WTC11 (cell line): ENCODE measurements around the gene NEXMIF. TPM values are rescaled to one million over a fixed set of nuclear protein-coding genes. Genes with fewer than 3 reads are reported as not detected.

ENCODE experiments used
- ATAC-seq: fragments of 200-7000 bp; cut with Tn5 transposase; 2 replicates; pipeline ENCODE4 v1.10.0; 2021; ENCODE audit warnings: mild to moderate bottlenecking, moderate library complexity
- CTCF ChIA-PET: fragments of 300-600 bp; sonication (Branson Sonifier 250); formaldehyde crosslinking; loops from one replicate; lab custom pipeline; 2021; ENCODE audit warnings: antibody characterized with exemption; lab: Charles Lee
- POLR2A ChIA-PET: fragments of 350-600 bp; sonication (Branson Sonifier 250); formaldehyde crosslinking; loops from one replicate; lab custom pipeline; 2021; ENCODE audit warnings: antibody characterized with exemption; lab: Charles Lee
- DNase-seq: peaks from one replicate; pipeline ENCODE4 v3.0.0; 2021; ENCODE audit warnings: low spot score
- H3K27ac Mint-ChIP-seq: 2 replicates; pipeline ENCODE4 v1.8.0; 2021; ENCODE audit warnings: mixed read lengths
- H3K27me3 Mint-ChIP-seq: 2 replicates; pipeline ENCODE4 v1.8.0; 2021; ENCODE audit warnings: low read depth, mild to moderate bottlenecking, moderate library complexity, mixed read lengths
- H3K36me3 Mint-ChIP-seq: 2 replicates; pipeline ENCODE4 v1.8.0; 2021; ENCODE audit warnings: mixed read lengths
- H3K4me1 Mint-ChIP-seq: 2 replicates; pipeline ENCODE4 v1.8.0; 2022; ENCODE audit warnings: mixed read lengths
- H3K4me3 Mint-ChIP-seq: 2 replicates; pipeline ENCODE4 v1.8.0; 2021; ENCODE audit warnings: mild to moderate bottlenecking, moderate library complexity, mixed read lengths
- H3K9me3 Mint-ChIP-seq: 2 replicates; pipeline ENCODE4 v1.8.0; 2021; ENCODE audit warnings: mixed read lengths
- ARID4B ChIP-seq: sonication (generic); formaldehyde crosslinking; IDR thresholded peaks from 2 replicates; pipeline ENCODE4 v1.8.0; 2023; ENCODE audit warnings: missing genetic modification reagents, mild to moderate bottlenecking, borderline replicate concordance
- CBFB ChIP-seq: sonication (generic); formaldehyde crosslinking; IDR thresholded peaks from 2 replicates; pipeline ENCODE4 v1.8.1; 2022; ENCODE audit warnings: mild to moderate bottlenecking, low read depth, missing genetic modification reagents
- CDX4 ChIP-seq: fragments of 250-450 bp; sonication (Bioruptor Pico); IDR thresholded peaks from 2 replicates; pipeline ENCODE4 v1.9.0; 2021; ENCODE audit warnings: moderate library complexity, mild to moderate bottlenecking, inconsistent platforms, borderline replicate concordance
- CREM ChIP-seq: sonication (generic); formaldehyde crosslinking; IDR thresholded peaks from 2 replicates; pipeline ENCODE4 v1.8.1; 2022; ENCODE audit warnings: mild to moderate bottlenecking, missing genetic modification reagents, moderate library complexity
- ETV6 ChIP-seq: sonication (generic); formaldehyde crosslinking; IDR thresholded peaks from 2 replicates; pipeline ENCODE4 v1.8.1; 2022; ENCODE audit warnings: mild to moderate bottlenecking, missing genetic modification reagents
- FOXP1 ChIP-seq: sonication (generic); formaldehyde crosslinking; IDR thresholded peaks from 2 replicates; pipeline ENCODE4 v1.8.0; 2022; ENCODE audit warnings: missing genetic modification reagents, mild to moderate bottlenecking, moderate library complexity, borderline replicate concordance
- HMGA2 ChIP-seq: fragments of 250-450 bp; sonication (Bioruptor Pico); IDR thresholded peaks from 2 replicates; pipeline ENCODE4 v1.4.0; 2021; ENCODE audit warnings: mild to moderate bottlenecking, moderate library complexity
- JUN ChIP-seq: sonication (generic); formaldehyde crosslinking; IDR thresholded peaks from 2 replicates; pipeline ENCODE4 v1.8.0; 2023; ENCODE audit warnings: mild to moderate bottlenecking, missing genetic modification reagents
- NFATC4 ChIP-seq: fragments of 250-450 bp; sonication (Bioruptor Pico); IDR thresholded peaks from 2 replicates; pipeline ENCODE4 v1.9.0; 2021; ENCODE audit warnings: mild to moderate bottlenecking
- NFE2L1 ChIP-seq: sonication (generic); formaldehyde crosslinking; IDR thresholded peaks from 2 replicates; pipeline ENCODE4 v1.8.1; 2023; ENCODE audit warnings: missing genetic modification reagents
- PRRX2 ChIP-seq: fragments of 250-450 bp; sonication (Bioruptor Pico); IDR thresholded peaks from 2 replicates; pipeline ENCODE4 v1.8.0; 2021; ENCODE audit warnings: mild to moderate bottlenecking
- RORB ChIP-seq: fragments of 250-450 bp; sonication (Bioruptor Pico); IDR thresholded peaks from 2 replicates; pipeline ENCODE4 v1.9.0; 2021; ENCODE audit warnings: mild to moderate bottlenecking
- SMAD3 ChIP-seq: sonication (generic); formaldehyde crosslinking; IDR thresholded peaks from 2 replicates; pipeline ENCODE4 v1.8.0; 2022; ENCODE audit warnings: missing genetic modification reagents, mild to moderate bottlenecking, borderline replicate concordance
- SOX15 ChIP-seq: fragments of 250-450 bp; sonication (Bioruptor Pico); IDR thresholded peaks from 2 replicates; pipeline ENCODE4 v1.9.0; 2021; ENCODE audit warnings: mild to moderate bottlenecking
- STAT6 ChIP-seq: sonication (generic); formaldehyde crosslinking; conservative IDR thresholded peaks from 2 replicates; pipeline ENCODE4 v1.8.1; 2023; ENCODE audit warnings: mild to moderate bottlenecking, low read depth, missing genetic modification reagents, moderate library complexity
- TEAD4 ChIP-seq: sonication (generic); formaldehyde crosslinking; IDR thresholded peaks from 2 replicates; pipeline ENCODE4 v1.8.0; 2022; ENCODE audit warnings: mild to moderate bottlenecking, missing genetic modification reagents
- ZNF138 ChIP-seq: sonication (generic); formaldehyde crosslinking; conservative IDR thresholded peaks from 2 replicates; pipeline ENCODE4 v1.8.1; 2022; ENCODE audit warnings: mild to moderate bottlenecking, moderate library complexity, missing genetic modification reagents
- ZNF396 ChIP-seq: fragments of 250-450 bp; sonication (Bioruptor Pico); IDR thresholded peaks from 2 replicates; pipeline ENCODE4 v1.8.0; 2021; ENCODE audit warnings: mild to moderate bottlenecking, moderate library complexity, borderline replicate concordance
- ZNF423 ChIP-seq: fragments of 250-450 bp; sonication (Bioruptor Pico); IDR thresholded peaks from 2 replicates; pipeline ENCODE4 v2.1.2; 2022; ENCODE audit warnings: mild to moderate bottlenecking, moderate library complexity
- total RNA-seq: library from RNA; stranded (reverse); gene quantifications from 3 replicates; pipeline ENCODE4 v1.2.3, GENCODE V29; 2021
- TF ChIP-seq, protein P1 (sequence below): fragments of 250-450 bp; sonication (Bioruptor Pico); IDR thresholded peaks from 2 replicates; pipeline ENCODE4 v1.9.0; 2021; ENCODE audit warnings: mild to moderate bottlenecking
- TF ChIP-seq, protein P2 (sequence below): sonication (generic); formaldehyde crosslinking; IDR thresholded peaks from 2 replicates; pipeline ENCODE4 v1.8.0; 2022; ENCODE audit warnings: mild to moderate bottlenecking, missing genetic modification reagents
- TF ChIP-seq, protein P3 (sequence below): fragments of 250-450 bp; sonication (Bioruptor Pico); IDR thresholded peaks from 2 replicates; pipeline ENCODE4 v1.8.0; 2021; ENCODE audit warnings: mild to moderate bottlenecking

The NEXMIF gene
- total RNA-seq, 1 experiment from 2014 or later = 0.94 TPM

GRCh38 chrX:74922922-74923543, 2.2 kb downstream of the NEXMIF start:
- no peak for ATAC-seq
- POLR2A ChIA-PET = no interaction called here
- Mint-ChIP-seq H3K4me1 (0 out of 2 replicates have a peak, but pooled peaks cover 7% of the 10 kb centered on the region), H3K27me3 (peaks cover 54% of the 10 kb centered on the region), H3K36me3 (no peaks in the 10 kb centered on the region), H3K4me3 (no peak overlapping the region; the same call in 1 of the 2 replicates), H3K9me3 (no peaks in the 10 kb centered on the region), H3K27ac (no peak overlapping the region)
- CTCF ChIA-PET = no interaction called here
- TF ChIP-seq ETV6 (no peak), ZNF396 (no peak), ARID4B (CRISPR knock-in tag) (no peak), NFATC4 (no peak), TEAD4 (CRISPR knock-in tag) (no peak), NFE2L1 (CRISPR knock-in tag) (no peak), RORB (CRISPR knock-in tag) (no peak), SMAD3 (CRISPR knock-in tag) (no peak), STAT6 (CRISPR knock-in tag) (no peak), CDX4 (CRISPR knock-in tag) (no peak), CBFB (CRISPR knock-in tag) (no peak), JUN (CRISPR knock-in tag) (no peak), CREM (no peak), FOXP1 (CRISPR knock-in tag) (no peak), SOX15 (no peak)
- TF ChIP-seq, protein P1, sequence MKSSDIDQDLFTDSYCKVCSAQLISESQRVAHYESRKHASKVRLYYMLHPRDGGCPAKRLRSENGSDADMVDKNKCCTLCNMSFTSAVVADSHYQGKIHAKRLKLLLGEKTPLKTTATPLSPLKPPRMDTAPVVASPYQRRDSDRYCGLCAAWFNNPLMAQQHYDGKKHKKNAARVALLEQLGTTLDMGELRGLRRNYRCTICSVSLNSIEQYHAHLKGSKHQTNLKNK = no peak
- TF ChIP-seq, protein P2, sequence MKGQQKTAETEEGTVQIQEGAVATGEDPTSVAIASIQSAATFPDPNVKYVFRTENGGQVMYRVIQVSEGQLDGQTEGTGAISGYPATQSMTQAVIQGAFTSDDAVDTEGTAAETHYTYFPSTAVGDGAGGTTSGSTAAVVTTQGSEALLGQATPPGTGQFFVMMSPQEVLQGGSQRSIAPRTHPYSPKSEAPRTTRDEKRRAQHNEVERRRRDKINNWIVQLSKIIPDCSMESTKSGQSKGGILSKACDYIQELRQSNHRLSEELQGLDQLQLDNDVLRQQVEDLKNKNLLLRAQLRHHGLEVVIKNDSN = no peak
- no peak for DNase-seq

DNA sequence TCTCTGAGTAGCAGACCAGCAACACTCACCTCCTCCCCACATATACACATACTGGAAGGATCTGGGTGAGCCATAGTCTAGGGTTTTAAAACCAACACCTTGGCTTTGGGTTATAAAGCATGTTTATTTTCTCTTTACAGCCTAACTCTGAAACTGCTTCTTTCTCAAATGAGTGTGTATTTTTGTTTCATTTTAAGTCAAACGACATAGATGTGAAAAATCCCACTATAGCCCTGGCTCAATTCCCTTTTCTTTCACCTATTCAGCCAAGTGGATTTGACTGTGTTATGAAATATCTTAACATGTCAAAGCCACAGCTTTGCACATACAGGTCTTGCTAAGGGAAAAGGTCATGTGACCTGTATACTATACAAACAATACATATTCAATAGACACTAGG, 13.8 kb downstream of the NEXMIF start:
- Mint-ChIP-seq H3K27ac (no peak overlapping the region), H3K36me3 (no peaks in the 10 kb centered on the region), H3K4me3 (no peak overlapping the region), H3K4me1 (no peaks in the 10 kb centered on the region), H3K9me3 (peaks cover 9% of the 10 kb centered on the region), H3K27me3 (no peaks in the 10 kb centered on the region)
- CTCF ChIA-PET = no interaction called here
- ATAC-seq (no peak), DNase-seq (no peak)
- POLR2A ChIA-PET = no interaction called here
- no peak for TF ChIP-seq ZNF138 (CRISPR knock-in tag)
- TF ChIP-seq PRRX2 (CRISPR knock-in tag) = no peak
- no peak for TF ChIP-seq ZNF423 (CRISPR knock-in tag)
- no peak for TF ChIP-seq STAT6 (CRISPR knock-in tag)
- no peak for TF ChIP-seq TEAD4 (CRISPR knock-in tag)
- no peak for TF ChIP-seq ZNF396
- no peak for TF ChIP-seq HMGA2 (CRISPR knock-in tag)
- TF ChIP-seq, protein P3, sequence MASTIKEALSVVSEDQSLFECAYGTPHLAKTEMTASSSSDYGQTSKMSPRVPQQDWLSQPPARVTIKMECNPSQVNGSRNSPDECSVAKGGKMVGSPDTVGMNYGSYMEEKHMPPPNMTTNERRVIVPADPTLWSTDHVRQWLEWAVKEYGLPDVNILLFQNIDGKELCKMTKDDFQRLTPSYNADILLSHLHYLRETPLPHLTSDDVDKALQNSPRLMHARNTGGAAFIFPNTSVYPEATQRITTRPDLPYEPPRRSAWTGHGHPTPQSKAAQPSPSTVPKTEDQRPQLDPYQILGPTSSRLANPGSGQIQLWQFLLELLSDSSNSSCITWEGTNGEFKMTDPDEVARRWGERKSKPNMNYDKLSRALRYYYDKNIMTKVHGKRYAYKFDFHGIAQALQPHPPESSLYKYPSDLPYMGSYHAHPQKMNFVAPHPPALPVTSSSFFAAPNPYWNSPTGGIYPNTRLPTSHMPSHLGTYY (CRISPR knock-in tag) = no peak
